ENCODE data around the gene NRP2. TPM values are rescaled to one million over a fixed set of nuclear protein-coding genes. Genes with fewer than 3 reads are reported as not detected.

NRP2 gene
- total and polyA plus RNA-seq, 4 donors = 3.8 to 17.7 (median 12.2) TPM

DNA sequence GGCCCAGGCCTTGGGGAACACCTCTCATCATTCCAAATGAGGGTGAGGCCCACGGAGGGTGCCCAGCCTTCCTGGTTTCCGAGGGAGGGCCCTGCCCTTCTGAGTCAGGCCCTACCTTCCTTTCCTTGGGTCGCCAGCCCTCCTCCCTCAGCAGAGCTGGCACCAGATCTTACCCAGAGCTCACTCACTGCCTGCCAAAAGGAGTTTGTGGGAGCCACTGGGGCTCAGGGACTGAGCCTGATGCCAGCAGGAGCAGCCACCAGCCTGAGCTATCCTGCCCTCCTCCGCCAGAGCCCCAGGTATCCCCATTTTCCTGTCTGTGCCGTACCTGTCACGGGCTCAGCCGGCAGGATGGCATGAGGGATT is 64.1 kb downstream of the NRP2 start:
- H3K27me3 ChIP-seq (ENCODE audit: control insufficient read depth in 4 of 4, insufficient read depth in 4 of 4, low read length in 3 of 4) = no peaks in the 10 kb centered on the region
- H3K9me3 ChIP-seq (ENCODE audit: control insufficient read depth in 4 of 4, low read length in 3 of 4) = no peaks in the 10 kb centered on the region
- 92% methylated on average over 7 of the region's 7 CpGs for WGBS
- H3K4me3 ChIP-seq (ENCODE audit: low read depth in 1 of 3, low read length in 3 of 3) = no peak overlapping the region
- H3K4me1 ChIP-seq (ENCODE audit: control insufficient read depth in 4 of 4, insufficient read depth in 4 of 4, low read length in 3 of 4) = peaks cover 9 to 17% (median 10%) of the 10 kb centered on the region in 4 donors
- H3K27ac ChIP-seq (ENCODE audit: low read depth in 1 of 2, low read length in 2 of 2) = no peak overlapping the region
- no peak overlapping the region for H3K9ac ChIP-seq (ENCODE audit: low read depth in 1 of 2, low read length in 2 of 2)
- DNase-seq (ENCODE audit: low spot score) = no peak
- TF ChIP-seq GABPA (IDR thresholded peaks at IDR 0.05 in 1 of 2, conservative IDR thresholded peaks at IDR 0.05 in 1 of 2) (no peak), JUND (IDR thresholded peaks at IDR 0.05) (no peak), HNF4G (IDR thresholded peaks at IDR 0.05) (no peak), NR2F2 (IDR thresholded peaks at IDR 0.05) (no peak), TAF1 (conservative IDR thresholded peaks at IDR 0.05) (no peak), ZBTB33 (IDR thresholded peaks at IDR 0.05) (no peak), RXRA (IDR thresholded peaks at IDR 0.05) (no peak), HNF4A (conservative IDR thresholded peaks at IDR 0.05) (no peak), YY1 (IDR thresholded peaks at IDR 0.05) (no peak), EGR1 (IDR thresholded peaks at IDR 0.05; ENCODE audit: low read depth in 2 of 2) (no peak), SP1 (IDR thresholded peaks at IDR 0.05) (no peak), FOXA2 (IDR thresholded peaks at IDR 0.05) (no peak), RAD21 (IDR thresholded peaks at IDR 0.05) (no peak), FOXA1 (IDR thresholded peaks at IDR 0.05) (no peak)
- TF ChIP-seq, protein P1, sequence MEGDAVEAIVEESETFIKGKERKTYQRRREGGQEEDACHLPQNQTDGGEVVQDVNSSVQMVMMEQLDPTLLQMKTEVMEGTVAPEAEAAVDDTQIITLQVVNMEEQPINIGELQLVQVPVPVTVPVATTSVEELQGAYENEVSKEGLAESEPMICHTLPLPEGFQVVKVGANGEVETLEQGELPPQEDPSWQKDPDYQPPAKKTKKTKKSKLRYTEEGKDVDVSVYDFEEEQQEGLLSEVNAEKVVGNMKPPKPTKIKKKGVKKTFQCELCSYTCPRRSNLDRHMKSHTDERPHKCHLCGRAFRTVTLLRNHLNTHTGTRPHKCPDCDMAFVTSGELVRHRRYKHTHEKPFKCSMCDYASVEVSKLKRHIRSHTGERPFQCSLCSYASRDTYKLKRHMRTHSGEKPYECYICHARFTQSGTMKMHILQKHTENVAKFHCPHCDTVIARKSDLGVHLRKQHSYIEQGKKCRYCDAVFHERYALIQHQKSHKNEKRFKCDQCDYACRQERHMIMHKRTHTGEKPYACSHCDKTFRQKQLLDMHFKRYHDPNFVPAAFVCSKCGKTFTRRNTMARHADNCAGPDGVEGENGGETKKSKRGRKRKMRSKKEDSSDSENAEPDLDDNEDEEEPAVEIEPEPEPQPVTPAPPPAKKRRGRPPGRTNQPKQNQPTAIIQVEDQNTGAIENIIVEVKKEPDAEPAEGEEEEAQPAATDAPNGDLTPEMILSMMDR (IDR thresholded peaks at IDR 0.05; ENCODE audit: low read depth, low read length, missing input control) = no peak
- TF ChIP-seq, protein P2, sequence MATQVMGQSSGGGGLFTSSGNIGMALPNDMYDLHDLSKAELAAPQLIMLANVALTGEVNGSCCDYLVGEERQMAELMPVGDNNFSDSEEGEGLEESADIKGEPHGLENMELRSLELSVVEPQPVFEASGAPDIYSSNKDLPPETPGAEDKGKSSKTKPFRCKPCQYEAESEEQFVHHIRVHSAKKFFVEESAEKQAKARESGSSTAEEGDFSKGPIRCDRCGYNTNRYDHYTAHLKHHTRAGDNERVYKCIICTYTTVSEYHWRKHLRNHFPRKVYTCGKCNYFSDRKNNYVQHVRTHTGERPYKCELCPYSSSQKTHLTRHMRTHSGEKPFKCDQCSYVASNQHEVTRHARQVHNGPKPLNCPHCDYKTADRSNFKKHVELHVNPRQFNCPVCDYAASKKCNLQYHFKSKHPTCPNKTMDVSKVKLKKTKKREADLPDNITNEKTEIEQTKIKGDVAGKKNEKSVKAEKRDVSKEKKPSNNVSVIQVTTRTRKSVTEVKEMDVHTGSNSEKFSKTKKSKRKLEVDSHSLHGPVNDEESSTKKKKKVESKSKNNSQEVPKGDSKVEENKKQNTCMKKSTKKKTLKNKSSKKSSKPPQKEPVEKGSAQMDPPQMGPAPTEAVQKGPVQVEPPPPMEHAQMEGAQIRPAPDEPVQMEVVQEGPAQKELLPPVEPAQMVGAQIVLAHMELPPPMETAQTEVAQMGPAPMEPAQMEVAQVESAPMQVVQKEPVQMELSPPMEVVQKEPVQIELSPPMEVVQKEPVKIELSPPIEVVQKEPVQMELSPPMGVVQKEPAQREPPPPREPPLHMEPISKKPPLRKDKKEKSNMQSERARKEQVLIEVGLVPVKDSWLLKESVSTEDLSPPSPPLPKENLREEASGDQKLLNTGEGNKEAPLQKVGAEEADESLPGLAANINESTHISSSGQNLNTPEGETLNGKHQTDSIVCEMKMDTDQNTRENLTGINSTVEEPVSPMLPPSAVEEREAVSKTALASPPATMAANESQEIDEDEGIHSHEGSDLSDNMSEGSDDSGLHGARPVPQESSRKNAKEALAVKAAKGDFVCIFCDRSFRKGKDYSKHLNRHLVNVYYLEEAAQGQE (IDR thresholded peaks at IDR 0.05) = no peak
- TF ChIP-seq, protein P3, sequence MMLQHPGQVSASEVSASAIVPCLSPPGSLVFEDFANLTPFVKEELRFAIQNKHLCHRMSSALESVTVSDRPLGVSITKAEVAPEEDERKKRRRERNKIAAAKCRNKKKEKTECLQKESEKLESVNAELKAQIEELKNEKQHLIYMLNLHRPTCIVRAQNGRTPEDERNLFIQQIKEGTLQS (IDR thresholded peaks at IDR 0.05) = no peak
- H3K36me3 ChIP-seq (ENCODE audit: control insufficient read depth in 4 of 4, insufficient read depth in 3 of 4, low read depth in 1 of 4, low read length in 3 of 4) = no peaks in the 10 kb centered on the region

DNA sequence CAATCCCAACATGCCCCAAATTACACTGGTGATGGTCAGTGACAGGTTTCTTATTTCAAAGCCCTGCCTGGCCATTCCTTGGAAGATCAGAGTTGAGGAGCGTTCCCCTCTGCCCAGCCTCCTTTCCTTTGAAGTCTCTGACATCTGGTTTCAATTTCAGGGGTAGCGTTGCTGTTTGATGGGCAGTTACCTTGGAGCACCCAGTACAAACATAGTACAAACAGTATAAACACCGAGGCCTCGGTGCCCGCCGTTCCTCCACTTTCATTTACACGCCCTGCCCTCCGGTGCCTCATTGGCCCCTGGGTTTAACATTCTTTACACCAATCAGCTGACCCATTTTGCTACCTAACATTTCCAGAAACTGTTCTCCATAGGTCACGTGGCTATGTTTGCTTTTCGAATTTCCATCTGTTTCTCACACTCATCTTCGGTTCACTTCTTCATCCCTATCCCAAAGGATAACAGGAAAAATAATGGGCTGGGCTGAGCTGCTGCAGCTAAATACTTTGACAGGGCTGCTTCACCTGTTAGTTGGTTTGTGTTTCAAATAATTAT is 65.6 kb downstream of the NRP2 start:
- no peaks in the 10 kb centered on the region for H3K9me3 ChIP-seq (ENCODE audit: control insufficient read depth in 4 of 4, low read length in 3 of 4)
- H3K27me3 ChIP-seq (ENCODE audit: control insufficient read depth in 4 of 4, insufficient read depth in 4 of 4, low read length in 3 of 4) = no peaks in the 10 kb centered on the region
- H3K36me3 ChIP-seq (ENCODE audit: control insufficient read depth in 4 of 4, insufficient read depth in 3 of 4, low read depth in 1 of 4, low read length in 3 of 4) = no peaks in the 10 kb centered on the region
- no peak overlapping the region for H3K9ac ChIP-seq (ENCODE audit: low read depth in 1 of 2, low read length in 2 of 2)
- DNase-seq (ENCODE audit: low spot score) = no peak
- no peak for TF ChIP-seq RAD21 (IDR thresholded peaks at IDR 0.05)
- no peak for TF ChIP-seq SP1 (IDR thresholded peaks at IDR 0.05)
- no peak for TF ChIP-seq EGR1 (IDR thresholded peaks at IDR 0.05; ENCODE audit: low read depth in 2 of 2)
- no peak for TF ChIP-seq YY1 (IDR thresholded peaks at IDR 0.05)
- no peak for TF ChIP-seq HNF4G (IDR thresholded peaks at IDR 0.05)
- no peak for TF ChIP-seq RXRA (IDR thresholded peaks at IDR 0.05)
- TF ChIP-seq, protein P2 (IDR thresholded peaks at IDR 0.05) = no peak
- no peak overlapping the region for H3K27ac ChIP-seq (ENCODE audit: low read depth in 1 of 2, low read length in 2 of 2)
- WGBS = 85% methylated on average over 11 of the region's 11 CpGs
- H3K4me3 ChIP-seq (ENCODE audit: low read depth in 1 of 3, low read length in 3 of 3) = no peak overlapping the region
- H3K4me1 ChIP-seq (ENCODE audit: control insufficient read depth in 4 of 4, insufficient read depth in 4 of 4, low read length in 3 of 4) = peaks cover 9 to 17% (median 10%) of the 10 kb centered on the region in 4 donors
